HG02759 (cell line): ENCODE measurements around the gene UBXN11.

Experiments
- ATAC-seq: cut with Tn5 transposase; IDR thresholded peaks from one replicate; pipeline ENCODE4 v1.9.1; 2021; ENCODE audit warnings: mild to moderate bottlenecking, moderate library complexity; ENCODE audit not compliant: unreplicated experiment

The UBXN11 gene

GRCh38 chr1:26287033-26287711, 19.3 kb downstream of the UBXN11 start:
- no peak for ATAC-seq

DNA sequence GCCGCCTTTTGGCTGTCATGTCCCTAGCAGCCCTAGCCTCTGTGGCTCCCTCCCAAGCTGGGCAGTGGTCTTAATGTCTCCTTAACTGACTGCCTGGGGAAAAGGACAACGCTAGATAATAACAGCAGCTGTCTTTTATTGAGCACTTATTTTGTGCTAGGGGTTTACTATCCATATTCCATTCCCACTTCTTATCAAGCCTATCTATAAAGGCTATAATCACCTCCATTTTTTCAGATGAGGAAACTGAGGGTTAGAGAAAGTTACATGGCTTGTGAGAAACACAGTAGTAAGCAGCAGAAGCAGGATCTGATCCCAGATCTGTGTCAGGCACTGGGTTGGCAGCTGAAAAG, 20.4 kb downstream of the UBXN11 start:
- no peak for ATAC-seq

GRCh38 chr1:26285366-26286063, 20.9 kb downstream of the UBXN11 start:
- ATAC-seq, result no peak

DNA sequence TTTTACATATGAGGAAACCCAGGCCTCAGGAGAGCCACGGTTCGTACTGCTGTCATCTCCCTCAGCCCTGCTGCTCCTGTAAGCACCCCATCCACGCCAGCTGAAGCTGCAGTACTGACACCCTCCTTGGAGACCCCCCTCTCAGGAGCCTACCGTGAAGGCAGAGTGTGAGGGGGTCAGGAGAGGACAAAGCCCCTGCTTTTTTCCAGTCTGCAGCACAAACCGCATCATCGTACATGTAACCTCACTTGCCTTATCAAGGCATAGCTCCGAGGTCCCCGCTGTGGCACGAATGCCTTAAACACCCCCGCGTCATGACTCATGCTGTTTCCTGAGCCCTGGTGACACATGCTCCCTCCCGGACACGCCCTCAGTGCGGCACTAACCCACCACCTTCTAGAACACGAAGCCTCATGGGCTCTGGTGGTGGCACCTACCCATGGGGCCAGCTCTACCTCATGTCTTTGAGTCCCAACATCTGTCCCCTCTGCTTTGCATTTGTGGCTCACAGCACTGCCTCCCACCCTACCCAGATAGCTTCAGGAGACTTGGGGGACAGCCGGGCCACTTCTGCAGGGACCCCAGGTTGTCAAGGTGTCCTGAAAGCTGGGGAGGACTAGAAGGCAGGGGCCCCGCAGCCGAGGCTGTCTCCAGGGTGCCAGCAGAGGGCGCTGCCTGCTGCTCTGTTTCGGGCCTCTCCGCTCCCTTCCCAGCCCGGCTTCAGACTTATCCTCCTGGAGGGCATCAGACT, 21.7 kb downstream of the UBXN11 start:
- peak; percentile 33 for ATAC-seq

- ATAC-seq, result no peak
Measured at GRCh38 chr1:26283871-26284596, 22.4 kb downstream of the UBXN11 start.

DNA sequence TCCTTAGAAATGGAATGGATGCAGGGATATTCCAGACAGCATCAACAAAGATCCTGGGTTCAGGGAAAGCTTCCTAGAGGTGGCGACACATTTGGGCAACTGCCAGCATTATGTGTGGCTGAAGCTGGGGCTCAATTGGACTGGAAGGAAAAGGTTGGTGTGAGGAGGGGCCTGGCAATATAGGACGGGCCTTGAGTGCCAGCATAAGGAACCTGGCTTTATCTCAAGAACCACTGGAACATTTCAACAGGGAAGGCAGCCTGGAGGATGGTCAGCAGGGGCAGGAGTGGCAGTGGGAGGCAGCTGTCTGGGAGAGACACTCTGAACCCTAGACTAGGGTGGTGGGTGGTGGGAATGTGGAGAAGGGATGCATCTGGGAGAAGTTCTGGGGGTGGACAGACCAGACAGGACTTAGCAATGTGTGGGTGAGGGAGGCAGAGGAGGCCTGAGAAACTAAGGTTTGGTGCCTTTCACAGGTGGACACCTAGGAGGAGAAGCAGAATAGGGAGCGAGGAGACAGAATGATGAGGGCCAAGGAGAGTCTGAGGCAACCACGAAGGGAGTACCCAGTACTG, 23.1 kb downstream of the UBXN11 start:
- ATAC-seq, result no peak

- no peak for ATAC-seq
Measured at GRCh38 chr1:26282401-26282918, 24.0 kb downstream of the UBXN11 start.

- ATAC-seq, result no peak
Measured at GRCh38 chr1:26281971-26282370, 24.5 kb downstream of the UBXN11 start.

DNA sequence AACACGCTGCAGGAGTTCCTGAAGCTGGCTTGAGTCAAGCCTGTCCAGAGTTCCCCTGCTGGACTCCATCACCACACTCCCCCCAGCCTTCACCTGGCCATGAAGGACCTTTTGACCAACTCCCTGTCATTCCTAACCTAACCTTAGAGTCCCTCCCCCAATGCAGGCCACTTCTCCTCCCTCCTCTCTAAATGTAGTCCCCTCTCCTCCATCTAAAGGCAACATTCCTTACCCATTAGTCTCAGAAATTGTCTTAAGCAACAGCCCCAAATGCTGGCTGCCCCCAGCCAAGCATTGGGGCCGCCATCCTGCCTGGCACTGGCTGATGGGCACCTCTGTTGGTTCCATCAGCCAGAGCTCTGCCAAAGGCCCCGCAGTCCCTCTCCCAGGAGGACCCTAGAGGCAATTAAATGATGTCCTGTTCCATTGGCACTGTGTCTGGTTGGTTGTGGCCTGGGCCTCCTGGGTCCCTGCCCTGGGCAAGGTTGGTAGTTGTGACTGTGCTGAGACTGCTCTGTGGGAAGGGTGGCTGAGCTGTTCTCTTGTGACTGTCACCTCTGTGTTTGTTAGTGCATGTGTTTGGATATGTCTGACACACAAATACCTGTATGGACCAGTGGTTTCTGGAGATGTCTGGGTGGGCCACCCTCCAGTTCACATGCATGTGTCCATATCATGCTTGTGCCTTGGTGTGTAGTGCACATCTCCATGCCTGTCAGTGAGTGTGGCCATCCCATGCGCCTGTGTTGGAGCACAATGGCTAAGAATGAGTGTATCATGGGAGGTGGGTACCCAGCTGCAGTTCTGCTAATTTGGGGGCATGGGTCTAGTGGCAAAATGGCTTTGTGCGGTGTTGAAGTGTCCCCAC, 25.1 kb downstream of the UBXN11 start:
- ATAC-seq, result no peak

GRCh38 chr1:26280333-26281042, 25.9 kb downstream of the UBXN11 start:
- ATAC-seq, result no peak

DNA sequence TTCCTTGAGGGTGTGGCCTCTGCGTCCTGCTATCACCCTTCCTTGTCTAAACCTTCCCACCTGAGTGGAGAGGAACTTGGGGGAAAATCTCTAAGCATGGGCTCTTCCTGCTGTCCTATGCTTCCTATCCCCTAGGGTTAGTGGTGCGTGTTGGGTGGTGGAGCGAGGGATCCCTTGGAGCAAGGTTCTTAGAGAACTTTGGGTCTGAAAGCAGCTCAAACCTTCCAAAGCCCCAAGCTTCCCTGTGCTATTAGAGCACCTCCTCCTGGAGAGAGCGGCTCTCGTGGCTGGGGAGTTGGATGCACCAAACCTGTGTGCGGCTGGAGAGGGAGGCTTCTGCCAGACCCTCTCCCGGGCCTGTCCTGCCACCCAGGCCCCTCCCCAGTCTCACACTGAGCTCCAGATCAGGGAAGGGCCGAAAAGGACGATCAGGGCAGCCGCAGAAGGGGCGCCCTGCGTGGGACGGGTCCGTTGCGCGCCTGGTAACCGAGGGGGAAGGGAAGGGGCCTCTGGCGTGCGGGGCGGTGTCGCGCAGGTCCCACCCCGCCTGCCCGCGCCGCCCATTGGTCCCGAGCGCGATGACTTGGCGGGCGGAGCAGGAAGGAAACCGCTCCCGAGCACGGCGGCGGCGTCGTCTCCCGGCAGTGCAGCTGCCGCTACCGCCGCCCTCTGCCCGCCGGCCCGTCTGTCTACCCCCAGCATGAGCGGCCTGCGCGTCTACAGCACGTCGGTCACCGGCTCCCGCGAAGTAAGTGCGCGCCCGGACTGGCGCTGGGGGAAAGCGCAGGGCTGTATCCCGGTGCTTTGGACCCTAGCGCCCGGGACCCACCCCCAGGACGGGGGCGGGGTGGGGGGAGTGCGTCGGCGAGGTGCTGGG, 26.7 kb downstream of the UBXN11 start, which contains the start of gene SH3BGRL3:
SH3BGRL3 (plus strand) TSS at position 631 of the 877 bp plus-strand sequence; CDS start at position 701, 70 bp downstream.
- peak; percentile 70 for ATAC-seq

GRCh38 chr1:26278724-26279455, 27.5 kb downstream of the UBXN11 start:
- no peak for ATAC-seq

DNA sequence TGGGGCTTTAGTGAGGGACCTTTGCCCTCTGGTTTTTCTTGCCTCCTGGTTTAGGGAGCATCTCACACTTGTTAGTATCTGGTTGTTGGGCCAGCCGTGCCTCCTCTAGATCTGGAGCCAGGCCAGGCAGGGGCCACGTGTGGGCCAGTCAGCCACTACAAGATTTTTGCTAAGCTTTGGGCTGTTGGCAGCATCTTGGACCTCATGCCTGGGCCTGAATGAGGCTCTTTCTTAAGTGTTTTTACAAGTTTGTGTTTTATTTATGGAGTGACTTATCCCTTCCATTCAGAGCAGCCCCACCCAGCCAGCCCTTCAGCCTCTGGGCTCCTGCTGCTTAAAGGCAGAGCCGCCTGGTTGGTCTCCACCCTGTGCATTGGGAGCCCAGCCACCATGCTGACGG, 28.1 kb downstream of the UBXN11 start:
- ATAC-seq, result no peak

DNA sequence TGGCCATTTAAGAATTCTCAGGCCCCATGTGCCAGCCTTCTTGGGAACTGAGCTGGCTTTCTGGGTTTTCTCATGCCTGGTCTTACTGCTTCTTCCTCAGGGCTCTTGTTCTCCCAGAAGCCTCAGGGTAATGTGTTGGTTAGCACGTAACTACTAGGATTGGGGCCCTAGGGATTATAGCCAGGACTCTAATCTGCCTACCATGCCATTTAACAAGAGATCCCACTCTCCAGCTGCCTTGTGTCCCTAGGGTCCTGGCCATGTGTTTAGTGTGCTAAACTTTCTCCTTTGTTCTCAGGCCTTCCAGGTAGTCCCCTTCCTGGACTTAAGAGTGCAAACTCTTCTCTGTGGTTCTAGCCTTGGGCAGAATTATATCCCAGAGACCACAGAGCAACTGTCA, 28.7 kb downstream of the UBXN11 start:
- no peak for ATAC-seq

GRCh38 chr1:26277261-26277661, 29.2 kb downstream of the UBXN11 start:
- ATAC-seq, result no peak

DNA sequence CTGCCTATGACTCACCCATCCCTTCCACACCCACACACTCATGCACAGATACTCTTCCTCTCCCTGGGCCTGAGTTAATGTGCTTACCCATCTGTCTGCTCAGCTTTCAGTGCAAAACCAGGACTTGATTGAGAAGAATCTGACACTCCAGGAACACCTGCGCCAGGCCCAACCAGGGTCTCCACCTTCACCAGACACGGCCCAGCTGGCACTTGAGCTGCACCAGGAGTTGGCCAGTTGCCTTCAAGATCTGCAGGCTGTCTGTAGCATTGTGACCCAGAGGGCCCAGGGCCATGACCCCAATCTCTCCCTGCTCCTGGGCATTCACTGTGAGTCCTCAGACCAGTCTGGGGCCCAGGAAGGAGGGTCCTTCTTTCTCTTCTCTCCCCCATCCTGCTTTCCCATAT, 30.0 kb downstream of the UBXN11 start:
- ATAC-seq, result no peak
